Measurements from ENCODE around the gene EGFL8.
"Not testable (repeated sequence)": the region's sequence is repeated elsewhere in the genome, so short reads cannot be mapped to it uniquely, and the experiment has no call there.

The EGFL8 gene

GRCh38 chr6:32184084-32184640 lies 19.8 kb downstream of the EGFL8 start, which contains the start of gene AGER:
TSS of gene AGER (minus strand) at chr6:32184253. CDS start at chr6:32184222, 31 bp downstream.
- DNase-seq: no peak

- DNase-seq: peak; percentile 87
Observed at GRCh38 chr6:32185681-32186131, 21.3 kb downstream of the EGFL8 start.

GRCh38 chr6:32186151-32186840 lies 21.9 kb downstream of the EGFL8 start:
- not testable (repeated sequence) for DNase-seq

GRCh38 chr6:32187009-32187709 lies 22.8 kb downstream of the EGFL8 start:
- no peak for DNase-seq

- DNase-seq: not testable (repeated sequence)
Observed at GRCh38 chr6:32187725-32188380, 23.5 kb downstream of the EGFL8 start.

GRCh38 chr6:32188381-32189068 lies 24.1 kb downstream of the EGFL8 start:
- peak; percentile 16 for DNase-seq

GRCh38 chr6:32189069-32189741 lies 24.8 kb downstream of the EGFL8 start:
- DNase-seq: no peak

GRCh38 chr6:32189742-32190053 lies 25.3 kb downstream of the EGFL8 start:
- DNase-seq: no peak

GRCh38 chr6:32190054-32190851 lies 25.9 kb downstream of the EGFL8 start, which contains the start of gene PBX2:
TSS of gene PBX2 (minus strand) at chr6:32190202. CDS start at chr6:32189915, 287 bp downstream.
- DNase-seq: peak; percentile 94

GRCh38 chr6:32190911-32191677 lies 26.7 kb downstream of the EGFL8 start:
- no peak for DNase-seq

- DNase-seq: no peak
Observed at GRCh38 chr6:32191696-32192607, 27.6 kb downstream of the EGFL8 start.

- DNase-seq: peak; percentile 64
Observed at GRCh38 chr6:32192608-32193039, 28.2 kb downstream of the EGFL8 start, which contains the start of gene GPSM3. TSS of gene GPSM3 (minus strand) at chr6:32192643. CDS start at chr6:32192513, 130 bp downstream.

GRCh38 chr6:32193096-32193495 lies 28.7 kb downstream of the EGFL8 start:
- DNase-seq: not testable (repeated sequence)

GRCh38 chr6:32194388-32194787 lies 30.0 kb downstream of the EGFL8 start:
- no peak for DNase-seq

GRCh38 chr6:32194825-32195651 lies 30.6 kb downstream of the EGFL8 start:
- DNase-seq: peak; percentile 58

- DNase-seq: peak; percentile 100
Observed at GRCh38 chr6:32195652-32195901, 31.2 kb downstream of the EGFL8 start.

- peak; percentile 86 for DNase-seq
Observed at GRCh38 chr6:32195902-32196681, 31.7 kb downstream of the EGFL8 start.

Data from fibroblast of skin of abdomen (primary cell).